Astrocyte of the cerebellum (primary cell): ENCODE measurements around the gene CHSY3.

ENCODE experiments used
- DNase-seq: peaks from one replicate; pipeline ENCODE4 v3.0.0-alpha.2; 2011; ENCODE audit warnings: low read depth
- H3K4me3 ChIP-seq: 2 replicates; pipeline ENCODE4 v1.5.1; 2011; ENCODE audit warnings: mild to moderate bottlenecking, low read depth, low read length, moderate library complexity
- CTCF ChIP-seq: IDR thresholded peaks from 2 replicates; pipeline ENCODE4 v1.5.1; 2012; ENCODE audit warnings: low read length, low read depth, moderate library complexity, mild to moderate bottlenecking; ENCODE audit errors: missing control alignments
- in situ Hi-C: cut with HindIII; loops from 2 replicates; pipeline ENCODE4 v1.10.0; 2017; ENCODE audit warnings: low sequenced_read_pairs

The CHSY3 gene

GRCh38 chr5:130136300-130136699, 232.0 kb downstream of the CHSY3 start:
- H3K4me3 ChIP-seq: no peak overlapping the region
- in situ Hi-C loops: no loop called here
- no peak for DNase-seq
- no peak for TF ChIP-seq CTCF

- DNase-seq: no peak
- no peak overlapping the region for H3K4me3 ChIP-seq
- no peak for TF ChIP-seq CTCF
- in situ Hi-C loops: no loop called here
These were observed 233.4 kb downstream of the CHSY3 start for GRCh38 chr5:130137681-130138080.

- in situ Hi-C loops: no loop called here
- TF ChIP-seq CTCF: no peak
- H3K4me3 ChIP-seq: no peak overlapping the region
- DNase-seq: no peak
These were observed 234.3 kb downstream of the CHSY3 start for GRCh38 chr5:130138406-130139045.

- peak; percentile 75 for TF ChIP-seq CTCF
- no peak for DNase-seq
- no peak overlapping the region for H3K4me3 ChIP-seq
- in situ Hi-C loops: no loop called here
These were observed 237.5 kb downstream of the CHSY3 start for GRCh38 chr5:130141659-130142320.

GRCh38 chr5:130151239-130151638, 247.0 kb downstream of the CHSY3 start:
- TF ChIP-seq CTCF: no peak
- in situ Hi-C loops: no loop called here
- no peak overlapping the region for H3K4me3 ChIP-seq
- no peak for DNase-seq

GRCh38 chr5:130155345-130156011, 251.2 kb downstream of the CHSY3 start:
- in situ Hi-C loops: no loop called here
- H3K4me3 ChIP-seq: no peak overlapping the region
- no peak for TF ChIP-seq CTCF
- DNase-seq: no peak
